K562 (cell line): Measurements from ENCODE around the gene RNH1. TPM values are rescaled to one million over a fixed set of nuclear protein-coding genes. Genes with fewer than 3 reads are reported as not detected.
A peak's percentile ranks its signal among the peaks of the same experiment; 100 is the strongest.

Source experiments
- AFF1 ChIP-seq, 2 experiments: fragments of 450-650 bp; IDR thresholded peaks; 2 replicates each; pipeline ENCODE4 v1.6.1; 2018; ENCODE audit warnings: mild to moderate bottlenecking in 2 of 2, low read depth in 1 of 2; ENCODE audit not compliant: partially characterized antibody in 2 of 2
- CTBP1 ChIP-seq: fragments of 450-650 bp; IDR thresholded peaks from 2 replicates; pipeline ENCODE4 v1.6.1; 2016; ENCODE audit warnings: borderline replicate concordance
- CXXC5 ChIP-seq: fragments of 250-450 bp; sonication (Bioruptor Pico); IDR thresholded peaks from 2 replicates; pipeline ENCODE4 v1.8.0; 2022; ENCODE audit warnings: inconsistent platforms, mild to moderate bottlenecking, moderate library complexity
- ERF ChIP-seq: fragments of 450-650 bp; formaldehyde crosslinking; IDR thresholded peaks from 2 replicates; pipeline ENCODE4 v1.4.0; 2020; ENCODE audit warnings: mild to moderate bottlenecking, mixed read lengths
- ESRRB ChIP-seq: fragments of 250-450 bp; sonication (Bioruptor Pico); IDR thresholded peaks from 2 replicates; pipeline ENCODE4 v1.5.0; 2020; ENCODE audit warnings: mild to moderate bottlenecking, moderate library complexity, borderline replicate concordance
- FIP1L1 ChIP-seq: fragments of 200-400 bp; formaldehyde crosslinking; IDR thresholded peaks from 2 replicates; pipeline ENCODE4 v1.6.1; 2018; ENCODE audit warnings: mild to moderate bottlenecking, low read depth, low read length; ENCODE audit not compliant: poor library complexity, severe bottlenecking
- FOSL1 ChIP-seq: fragments of 200-800 bp; sonication (Bioruptor generic); conservative IDR thresholded peaks from 2 replicates; pipeline ENCODE4 v1.6.1; 2016; ENCODE audit warnings: missing genetic modification characterization, missing compliant biosample characterization
- LCOR ChIP-seq: sonication (generic); formaldehyde crosslinking; IDR thresholded peaks from 2 replicates; pipeline ENCODE4 v1.8.0; 2022; ENCODE audit warnings: mild to moderate bottlenecking, missing genetic modification reagents
- MTA1 ChIP-seq: fragments of 450-650 bp; IDR thresholded peaks from 2 replicates; pipeline ENCODE4 v1.6.1; 2017; ENCODE audit warnings: borderline replicate concordance
- NFE2L1 ChIP-seq: fragments of 450-650 bp; IDR thresholded peaks from 2 replicates; pipeline ENCODE4 v1.6.1; 2016; ENCODE audit warnings: missing genetic modification characterization, low read depth, mild to moderate bottlenecking, missing compliant biosample characterization, moderate library complexity, borderline replicate concordance
- NFRKB ChIP-seq: fragments of 450-650 bp; IDR thresholded peaks from 2 replicates; pipeline ENCODE4 v1.6.1; 2016; ENCODE audit warnings: low read depth
- NR2F6 ChIP-seq: fragments of 450-650 bp; formaldehyde crosslinking; IDR thresholded peaks from 2 replicates; pipeline ENCODE4 v1.4.0; 2020; ENCODE audit warnings: mild to moderate bottlenecking
- NR3C1 ChIP-seq: sonication (generic); formaldehyde crosslinking; IDR thresholded peaks from 2 replicates; pipeline ENCODE4 v1.8.1; 2022; ENCODE audit warnings: missing genetic modification reagents
- POLR2AphosphoS2 ChIP-seq: IDR thresholded peaks from 2 replicates; pipeline ENCODE4 v1.6.1; 2012; ENCODE audit warnings: low read length, improper control_type of control experiment
- SETDB1 ChIP-seq: IDR thresholded peaks from one replicate; pipeline ENCODE4 v1.6.1; 2012; ENCODE audit warnings: low read length, control low read depth, inconsistent platforms
- SMAD4 ChIP-seq: fragments of 250-450 bp; sonication (Bioruptor Pico); conservative IDR thresholded peaks from 2 replicates; pipeline ENCODE4 v1.8.0; 2021; ENCODE audit warnings: inconsistent platforms, mild to moderate bottlenecking, moderate library complexity
- SREBF2 ChIP-seq: sonication (generic); formaldehyde crosslinking; IDR thresholded peaks from 2 replicates; pipeline ENCODE4 v1.4.0; 2020; ENCODE audit warnings: mild to moderate bottlenecking, missing genetic modification reagents
- TEAD1 ChIP-seq, 2 experiments: fragments of 450-650 bp in 1 of 2; sonication (generic) in 1 of 2; formaldehyde crosslinking; IDR thresholded peaks; 2 replicates each; pipeline versions ENCODE4 v1.4.0 to v1.8.0; 2020 to 2022; ENCODE audit warnings: mild to moderate bottlenecking in 2 of 2, missing genetic modification reagents in 1 of 2
- TOE1 ChIP-seq, 2 experiments: fragments of 450-650 bp in 1 of 2; sonication (generic) in 1 of 2; formaldehyde crosslinking in 1 of 2; IDR thresholded peaks; 2 replicates each; pipeline versions ENCODE4 v1.7.1 to v1.8.0; 2016 to 2022; ENCODE audit warnings: borderline replicate concordance in 2 of 2, mild to moderate bottlenecking in 2 of 2, antibody characterized with exemption in 1 of 2, inconsistent platforms in 1 of 2, low read depth in 1 of 2, missing genetic modification reagents in 1 of 2, moderate library complexity in 1 of 2
- ZC3H4 ChIP-seq: sonication (generic); formaldehyde crosslinking; IDR thresholded peaks from 2 replicates; pipeline ENCODE4 v1.9.0; 2021; ENCODE audit warnings: missing genetic modification reagents, borderline replicate concordance
- ZNF134 ChIP-seq: fragments of 250-450 bp; sonication (Bioruptor Pico); conservative IDR thresholded peaks from 2 replicates; pipeline ENCODE4 v1.4.0; 2020
- ZNF24 ChIP-seq: fragments of 450-650 bp; IDR thresholded peaks from 2 replicates; pipeline ENCODE4 v1.6.1; 2016
- ZNF449 ChIP-seq: fragments of 250-450 bp; sonication (Bioruptor Pico); IDR thresholded peaks from 2 replicates; pipeline ENCODE4 v1.8.0; 2022; ENCODE audit warnings: moderate library complexity, mild to moderate bottlenecking, inconsistent platforms
- ZNF57 ChIP-seq: fragments of 450-650 bp; formaldehyde crosslinking; IDR thresholded peaks from 2 replicates; pipeline ENCODE4 v1.4.0; 2020; ENCODE audit warnings: mild to moderate bottlenecking, moderate library complexity
- polyA plus RNA-seq, 8 experiments: library from polyadenylated mRNA; depleted of rRNA in 4 of 8; stranded (reverse) in 5 of 8; unstranded in 3 of 8; fragments of >200 nt; fragmentation: Nextera tagmentation in 2 of 8; fragmentation: Illumina TruSeq in 1 of 8; extraction: Ambion mirVana in 2 of 8; extraction: Trizol in 1 of 8; gene quantifications; 2 replicates each; pipeline versions ENCODE4 v1.2.1 to v1.2.3, GENCODE V29; 2011 to 2014; ENCODE audit warnings: inconsistent platforms in 1 of 8, missing spikeins in 1 of 8
- total RNA-seq, 7 experiments: library from RNA; depleted of rRNA in 6 of 7; stranded (reverse); fragments of >200 nt in 6 of 7; fragmentation: Illumina TruSeq in 2 of 7; extraction: Trizol in 2 of 7; gene quantifications; 2 replicates each; pipeline versions ENCODE4 v1.2.1 to v1.2.3, GENCODE V29; 2011 to 2021; ENCODE audit warnings: low replicate concordance in 1 of 7

Gene RNH1
- total and polyA plus RNA-seq, 9 of the 15 experiments (the other 6 are each of a cell fraction or from before 2014, with no cell fraction given) = 2.5 to 160 (median 44.3) TPM

- peak; percentile 26 to 31 for TF ChIP-seq AFF1 (IDR thresholded peaks at IDR 0.05; ENCODE audit: low read depth in 1 of 2, partially characterized antibody in 2 of 2)
- TF ChIP-seq NFRKB = peak; percentile 84
- peak; percentile 36 for TF ChIP-seq SMAD4 (CRISPR knock-in tag)
- peak; percentile 97 for TF ChIP-seq MTA1
- 0 out of 2 replicates have a peak, but pooled peaks have one; percentile 15 for TF ChIP-seq TOE1 (IDR thresholded peaks at IDR 0.05; ENCODE audit: borderline replicate concordance)
- peak; percentile 19; the same call in 1 of the 2 replicates for TF ChIP-seq TOE1 (CRISPR knock-in tag; IDR thresholded peaks at IDR 0.05; ENCODE audit: borderline replicate concordance, low read depth)
- peak; percentile 66 for TF ChIP-seq LCOR (CRISPR knock-in tag)
- no peak for TF ChIP-seq FOSL1 (tag)
- TF ChIP-seq SETDB1 = no peak
- peak; percentile 67; the same call in 1 of the 2 replicates for TF ChIP-seq ERF (CRISPR knock-in tag)
- no peak for TF ChIP-seq NFE2L1 (tag)
- TF ChIP-seq NR3C1 (CRISPR knock-in tag) = no peak
- TF ChIP-seq TEAD1 (CRISPR knock-in tag; IDR thresholded peaks at IDR 0.05) = peak in 1 of 2 experiments; percentile 56; a peak in 3 of 4 replicates
- 0 out of 2 replicates have a peak, but pooled peaks have one; percentile 73 for TF ChIP-seq ZNF57
- TF ChIP-seq ESRRB (CRISPR knock-in tag) = no peak
- TF ChIP-seq SREBF2 (CRISPR knock-in tag) = no peak
- peak; percentile 82 for TF ChIP-seq CXXC5 (CRISPR knock-in tag)
- no peak for TF ChIP-seq NR2F6
- TF ChIP-seq ZNF449 = no peak
- TF ChIP-seq ZNF24 = no peak
- TF ChIP-seq FIP1L1 = peak; percentile 89
- no peak for TF ChIP-seq ZC3H4 (CRISPR knock-in tag)
- no peak for TF ChIP-seq POLR2AphosphoS2
- peak; percentile 33; the same call in 1 of the 2 replicates for TF ChIP-seq CTBP1
- TF ChIP-seq ZNF134 = 0 out of 2 replicates have a peak, but pooled peaks have one; percentile 23
Measured at GRCh38 chr11:506238-506994, 626 bp downstream of the RNH1 start (continued).
